Right kidney (tissue), 1 donor: Measurements from ENCODE around the gene TUBA4A.
"Not testable (repeated sequence)": the region's sequence is repeated elsewhere in the genome, so short reads cannot be mapped to it uniquely, and the experiment has no call there.

Experiments
- DNase-seq: peaks from one replicate; pipeline ENCODE4 v3.0.0-alpha.2; 2016

Gene TUBA4A

GRCh38 chr2:219287580-219288265 lies 34.0 kb upstream of the TUBA4A start:
- DNase-seq, result no peak

DNA sequence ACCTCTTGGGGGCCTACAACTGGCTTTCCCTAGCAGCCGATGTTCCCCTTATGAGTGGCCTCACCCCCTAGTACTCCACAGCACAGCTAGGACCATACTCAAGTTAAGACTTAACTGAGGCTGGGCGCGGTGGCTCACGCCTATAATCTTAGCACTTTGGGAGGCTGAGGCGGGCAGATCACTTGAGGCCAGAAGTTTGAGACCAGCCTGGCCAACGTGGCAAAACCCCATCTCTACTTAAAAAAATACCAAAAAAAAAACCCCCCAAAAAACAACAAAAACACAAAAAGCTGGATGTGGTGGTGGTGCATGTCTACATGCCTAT lies 33.4 kb upstream of the TUBA4A start:
- DNase-seq, result not testable (repeated sequence)

DNA sequence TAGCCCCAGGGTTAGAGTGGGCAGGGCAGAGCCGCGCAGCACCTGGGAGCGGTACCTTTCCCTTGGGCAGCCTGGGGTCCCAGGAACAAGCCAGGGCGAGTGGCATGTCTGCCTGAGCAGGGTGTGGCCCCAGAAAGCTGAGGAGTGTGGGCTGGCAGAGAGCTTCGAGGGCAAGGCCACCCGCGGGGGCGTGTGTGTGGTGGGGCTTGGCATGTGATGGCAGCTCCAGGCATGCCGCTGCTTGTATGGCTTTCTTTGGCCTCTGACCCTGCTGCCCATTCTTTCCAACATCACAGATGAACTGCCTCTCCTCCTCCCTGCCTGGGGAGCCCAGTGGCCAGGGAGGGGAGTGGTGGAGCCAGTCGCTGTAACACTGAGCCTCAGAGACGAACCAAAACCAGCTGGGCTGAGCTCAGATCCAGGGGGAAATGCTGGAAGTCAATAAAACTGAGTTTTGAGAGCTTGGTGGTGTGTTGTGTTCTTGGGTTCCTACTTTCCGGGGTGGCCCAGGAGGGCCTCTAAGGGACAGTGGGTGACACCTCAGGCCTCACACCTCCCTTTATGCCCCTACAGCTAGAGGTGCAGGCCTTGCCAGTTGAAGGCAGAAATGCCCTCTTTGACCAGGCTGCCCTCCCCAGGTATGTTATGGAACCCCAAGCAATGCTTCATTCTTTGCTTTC lies 32.9 kb upstream of the TUBA4A start:
- peak; percentile 22 for DNase-seq

GRCh38 chr2:219285894-219286425 lies 32.2 kb upstream of the TUBA4A start:
- DNase-seq, result no peak

- DNase-seq, result no peak
Observed at GRCh38 chr2:219285373-219285735, 31.6 kb upstream of the TUBA4A start.

DNA sequence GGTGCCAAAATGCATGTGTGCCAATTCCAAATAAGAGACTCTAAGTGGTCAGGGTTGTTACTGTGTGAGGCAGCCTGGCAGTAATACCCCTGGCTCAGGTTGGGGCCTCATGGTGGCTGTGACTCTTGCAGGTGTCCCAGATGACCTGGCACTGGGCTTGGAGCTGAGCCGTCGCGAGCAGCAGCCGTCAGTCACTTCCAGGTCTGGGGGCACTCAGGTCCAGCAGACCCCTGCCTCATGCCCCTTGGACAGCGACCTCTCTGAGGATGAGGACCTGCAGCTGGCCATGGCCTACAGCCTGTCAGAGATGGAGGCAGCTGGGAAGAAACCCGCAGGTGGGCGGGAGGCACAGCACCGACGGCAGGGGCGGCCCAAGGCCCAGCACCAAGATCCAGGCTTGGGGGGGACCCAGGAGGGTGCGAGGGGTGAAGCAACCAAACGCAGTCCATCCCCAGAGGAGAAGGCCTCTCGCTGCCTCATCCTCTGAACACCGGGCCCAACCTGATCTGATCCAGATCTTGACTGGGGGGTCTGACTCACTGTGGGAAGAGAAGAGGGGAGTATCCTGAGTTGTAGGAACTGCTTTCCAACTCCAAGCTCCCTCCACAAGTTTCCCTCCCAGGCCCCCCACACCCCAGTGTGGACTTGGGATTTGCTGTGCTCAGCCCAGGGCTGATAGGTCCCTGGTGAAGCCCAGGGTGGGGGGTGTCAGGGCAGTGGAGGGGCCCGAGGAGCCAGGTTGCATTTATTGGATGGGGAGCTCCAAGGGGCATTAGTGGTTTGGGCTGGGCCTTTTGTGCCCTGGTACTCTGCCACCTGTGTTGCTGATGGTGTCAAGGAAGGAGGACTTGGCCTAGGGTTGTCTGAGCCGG lies 31.0 kb upstream of the TUBA4A start:
- DNase-seq, result no peak

- DNase-seq, result no peak
Observed at GRCh38 chr2:219282943-219283581, 29.3 kb upstream of the TUBA4A start.

GRCh38 chr2:219282375-219282774 lies 28.7 kb upstream of the TUBA4A start:
- DNase-seq, result no peak

DNA sequence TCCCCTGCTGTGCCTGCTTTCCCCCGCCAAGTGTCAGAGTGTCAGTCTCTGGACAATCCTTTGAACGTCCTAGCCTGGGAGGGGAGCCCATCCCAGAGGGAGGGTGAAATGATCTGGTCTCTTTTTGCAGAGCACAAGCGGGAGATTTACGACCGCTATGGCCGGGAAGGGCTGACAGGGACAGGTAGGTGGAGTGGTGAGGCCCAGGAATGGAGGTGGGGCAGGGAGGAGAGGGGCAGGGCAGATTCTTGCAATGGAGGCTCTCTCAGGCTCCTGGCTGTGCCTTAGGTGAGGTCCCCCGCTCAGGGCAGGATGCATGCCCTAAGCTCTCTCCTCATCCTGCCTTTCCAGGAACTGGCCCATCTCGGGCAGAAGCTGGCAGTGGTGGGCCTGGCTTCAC lies 27.9 kb upstream of the TUBA4A start:
- no peak for DNase-seq

- DNase-seq, result no peak
Observed at GRCh38 chr2:219280651-219281050, 26.9 kb upstream of the TUBA4A start.

- no peak for DNase-seq
Observed at GRCh38 chr2:219279916-219280516, 26.3 kb upstream of the TUBA4A start.

GRCh38 chr2:219279151-219279915 lies 25.6 kb upstream of the TUBA4A start, which contains the start of gene DNAJB2:
TSS of gene DNAJB2 (plus strand) at chr2:219279366. CDS start at chr2:219279834, 468 bp downstream.
- DNase-seq, result peak; percentile 94

DNA sequence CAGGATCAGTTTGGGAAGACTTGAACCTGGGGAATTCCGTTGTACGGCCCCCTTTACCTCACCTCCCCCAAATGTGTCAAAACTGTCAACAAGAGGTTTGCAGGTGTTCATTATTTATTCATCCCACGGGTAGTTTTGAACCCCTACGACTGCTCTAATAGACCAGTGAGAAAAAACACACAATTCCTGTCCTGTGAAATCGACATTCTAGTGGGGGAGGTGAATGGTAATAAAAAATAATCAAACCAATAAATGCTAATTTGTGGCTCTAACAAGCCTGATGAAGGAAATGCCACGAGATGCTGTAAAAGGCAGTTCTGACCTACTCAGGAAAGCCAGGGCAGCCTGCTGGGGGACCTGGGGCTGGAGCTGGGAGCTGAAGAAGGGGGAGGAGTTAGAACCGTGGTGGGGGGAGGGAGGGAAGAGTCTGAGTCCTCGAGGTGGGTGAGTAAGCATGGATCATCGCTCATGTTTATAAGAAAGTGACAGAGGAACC lies 25.0 kb upstream of the TUBA4A start:
- DNase-seq, result no peak

DNA sequence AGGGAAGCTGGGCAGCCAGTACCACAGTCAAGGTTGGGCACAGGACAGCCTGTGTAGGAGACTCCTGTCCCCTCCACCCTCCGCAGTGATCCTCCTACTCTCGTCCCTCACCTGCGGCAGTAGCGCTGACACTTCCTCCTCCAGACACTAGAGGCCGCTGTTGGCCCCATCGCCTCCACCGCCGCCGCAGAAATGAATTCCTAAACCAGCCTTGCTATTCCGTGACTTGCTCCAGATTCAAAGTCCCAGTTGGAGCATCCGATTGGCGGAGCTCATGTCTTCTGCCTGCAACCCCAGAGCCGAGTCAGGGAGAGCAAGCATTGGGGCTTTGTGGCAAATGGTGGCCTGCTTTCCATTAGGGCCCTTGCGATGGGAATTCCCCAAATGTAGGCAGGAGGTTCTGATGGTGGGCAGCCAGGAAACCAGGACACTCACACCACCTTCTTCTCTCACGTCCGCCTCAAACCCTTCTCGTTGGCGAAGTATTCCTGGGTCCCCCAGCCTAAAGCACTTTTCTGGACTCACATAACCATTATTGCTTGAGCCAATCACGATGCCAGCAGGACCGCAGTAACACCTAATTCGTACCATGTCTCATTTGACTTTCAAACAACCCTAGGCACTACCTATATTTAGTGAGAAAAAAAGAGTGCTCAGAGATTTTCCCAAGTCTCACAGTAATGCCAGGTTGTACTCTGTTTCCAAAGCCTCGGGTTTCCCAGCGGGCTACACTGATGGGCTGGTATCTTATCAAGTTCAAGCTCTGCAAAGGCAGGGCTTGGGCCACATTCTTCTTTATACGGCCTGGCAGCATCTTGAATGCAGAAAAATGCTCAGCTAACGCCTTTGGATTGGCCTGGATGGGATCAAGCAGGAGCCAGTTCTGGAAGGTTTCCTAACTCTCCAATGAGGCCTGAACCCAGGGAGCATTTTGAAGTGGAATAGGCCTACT lies 24.3 kb upstream of the TUBA4A start:
- peak; percentile 77 for DNase-seq

DNA sequence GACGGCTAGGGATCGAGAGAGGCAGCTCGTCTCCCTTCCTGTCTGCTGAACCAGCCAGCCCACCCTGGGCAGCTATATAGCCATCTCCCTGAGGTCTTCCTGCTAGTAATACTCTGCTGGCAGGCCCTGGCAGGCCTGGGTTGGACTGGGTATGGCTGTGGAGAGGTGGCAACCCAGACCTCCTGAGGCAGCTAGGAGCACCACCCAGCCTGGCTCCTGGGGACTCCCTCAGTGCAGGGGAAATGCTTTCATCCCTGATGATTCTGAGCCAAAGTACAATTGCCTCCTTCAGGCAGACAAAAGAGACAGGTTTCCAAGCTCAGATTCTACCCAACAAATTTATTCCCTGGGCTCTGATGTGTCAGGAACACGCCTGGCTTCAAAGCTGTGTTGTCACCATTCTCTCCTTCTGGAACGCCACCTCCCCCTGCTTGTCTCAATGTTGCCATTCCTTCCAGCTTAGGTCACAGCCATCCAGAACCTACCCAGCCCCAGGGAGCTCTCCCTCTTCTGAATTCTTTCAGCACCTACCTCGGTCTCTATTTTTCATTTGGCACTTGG lies 20.7 kb upstream of the TUBA4A start:
- DNase-seq, result no peak

DNA sequence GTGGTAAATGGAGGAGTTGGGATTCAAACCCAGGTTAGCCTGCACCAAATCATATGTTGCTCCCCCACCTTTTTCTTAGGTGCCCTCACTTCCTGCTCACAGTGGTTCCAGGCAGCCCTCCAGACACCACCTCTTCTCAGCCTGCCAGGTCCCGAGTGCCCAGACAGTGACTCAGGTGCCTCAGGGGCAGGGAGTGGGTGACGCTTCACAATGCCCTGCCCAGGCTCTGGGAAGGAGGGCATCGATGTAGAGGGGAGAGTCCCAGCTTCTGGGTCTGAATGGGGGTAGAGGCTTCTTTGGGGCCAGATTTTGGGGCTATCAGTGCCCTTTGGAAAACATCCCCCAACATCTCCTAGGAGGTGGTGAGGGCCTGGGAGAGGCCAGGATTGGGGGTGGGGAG lies 20.2 kb upstream of the TUBA4A start:
- DNase-seq, result no peak

DNA sequence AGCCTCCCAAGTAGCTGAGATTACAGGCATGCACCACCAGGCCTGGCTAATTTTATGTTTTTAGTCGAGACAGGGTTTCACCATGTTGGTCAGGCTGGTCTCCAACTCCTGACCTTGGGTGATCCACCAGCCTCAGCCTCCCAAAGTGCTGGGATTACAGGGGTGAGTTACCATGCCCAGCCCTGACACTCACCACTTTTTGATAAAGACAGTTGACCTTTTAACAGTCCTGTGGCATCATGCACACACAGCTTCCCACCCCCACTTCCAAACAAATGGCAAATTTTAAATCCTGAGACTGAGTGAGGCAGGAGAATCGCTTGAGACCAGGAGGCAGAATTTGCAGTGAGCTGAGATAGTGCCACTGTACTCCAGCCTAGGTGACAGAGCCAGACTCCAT lies 19.3 kb upstream of the TUBA4A start:
- DNase-seq, result no peak

DNA sequence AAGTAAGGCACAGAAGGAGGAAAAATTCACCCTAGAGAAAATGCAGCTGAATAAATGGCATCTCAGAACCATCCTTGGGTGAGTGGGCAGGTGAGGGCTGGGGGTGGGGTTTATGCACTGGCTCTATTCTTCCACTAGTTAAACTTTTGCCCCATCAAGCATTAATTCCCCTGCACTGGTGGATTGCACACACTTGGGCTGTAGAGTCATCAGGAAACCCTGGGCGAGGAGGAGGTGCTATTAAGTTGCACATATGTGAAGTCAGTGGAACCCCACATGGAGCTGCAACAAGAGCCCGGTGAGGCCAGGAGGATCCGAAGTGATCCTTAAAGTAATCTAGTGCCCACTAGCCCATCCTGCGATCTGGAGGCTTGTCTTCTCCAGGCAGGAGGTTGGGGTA lies 18.6 kb upstream of the TUBA4A start:
- no peak for DNase-seq

DNA sequence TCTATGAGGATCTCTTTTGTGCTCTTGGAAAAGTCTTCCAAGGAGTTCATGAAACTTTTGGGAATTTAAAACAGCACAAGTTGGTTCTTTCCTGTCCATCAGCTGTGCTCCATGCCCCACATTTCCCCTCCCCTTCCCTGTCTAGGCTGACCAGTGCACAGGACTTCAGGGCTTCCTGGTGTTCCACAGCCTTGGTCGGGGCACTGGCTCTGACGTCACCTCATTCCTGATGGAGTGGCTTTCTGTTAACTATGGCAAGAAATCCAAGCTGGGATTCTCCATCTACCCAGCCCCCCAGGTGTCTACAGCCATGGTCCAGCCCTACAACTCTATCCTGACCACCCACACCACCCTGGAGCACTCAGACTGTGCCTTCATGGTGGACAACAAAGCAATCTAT lies 17.3 kb upstream of the TUBA4A start:
- DNase-seq, result no peak

GRCh38 chr2:219270055-219270372 lies 16.3 kb upstream of the TUBA4A start:
- DNase-seq, result no peak
